Amniotic stem cell (primary cell): Measurements from ENCODE around the gene DCST2.

Experiments
- DNase-seq: peaks from one replicate; lab custom pipeline; 2025; lab: John Stamatoyannopoulos, UW

The DCST2 gene

DNA sequence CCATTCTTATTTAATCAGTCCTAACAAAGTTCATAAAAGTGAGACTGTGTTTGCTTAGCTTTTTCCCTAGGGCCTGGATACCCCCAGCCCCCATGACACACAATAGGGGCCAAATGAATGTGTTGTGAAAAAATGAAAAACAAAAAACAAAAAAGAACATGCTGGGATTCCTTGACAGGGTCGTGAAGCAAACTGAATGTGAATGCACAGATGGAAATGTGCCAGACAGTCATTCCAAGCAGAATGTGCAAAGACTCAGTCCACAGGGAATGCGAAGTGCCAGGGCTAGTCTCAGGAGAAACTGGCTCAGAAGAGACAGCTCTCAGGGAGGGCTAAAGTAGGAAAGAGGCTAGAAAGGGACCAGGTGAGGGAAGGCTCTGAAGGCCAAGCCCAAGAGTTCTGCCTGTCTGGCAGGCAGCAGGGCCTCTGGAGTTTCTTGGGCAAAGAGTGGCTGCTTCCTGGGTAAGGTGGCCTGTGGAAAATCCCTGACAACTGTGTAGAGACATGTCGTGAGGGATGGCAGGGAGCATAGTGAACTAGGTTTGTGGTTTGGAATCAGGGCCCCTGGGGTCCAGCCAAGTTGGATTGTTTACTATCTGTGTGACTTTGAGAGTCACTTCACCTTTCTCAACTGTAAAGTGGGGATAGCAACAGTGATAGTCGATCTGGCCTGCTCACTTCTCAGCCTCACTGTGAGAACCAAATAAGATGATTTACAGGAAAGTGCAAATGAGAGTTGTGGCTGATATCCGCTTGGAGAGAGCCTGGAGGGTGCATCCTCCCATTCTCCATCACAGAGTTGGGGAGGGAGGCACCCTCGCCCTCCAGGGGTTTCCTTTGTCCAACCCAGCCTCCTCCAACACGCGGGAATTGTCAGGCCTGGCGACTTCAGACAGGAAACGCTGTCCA, 16.3 kb upstream of the DCST2 start:
- peak; percentile 7 for DNase-seq

DNA sequence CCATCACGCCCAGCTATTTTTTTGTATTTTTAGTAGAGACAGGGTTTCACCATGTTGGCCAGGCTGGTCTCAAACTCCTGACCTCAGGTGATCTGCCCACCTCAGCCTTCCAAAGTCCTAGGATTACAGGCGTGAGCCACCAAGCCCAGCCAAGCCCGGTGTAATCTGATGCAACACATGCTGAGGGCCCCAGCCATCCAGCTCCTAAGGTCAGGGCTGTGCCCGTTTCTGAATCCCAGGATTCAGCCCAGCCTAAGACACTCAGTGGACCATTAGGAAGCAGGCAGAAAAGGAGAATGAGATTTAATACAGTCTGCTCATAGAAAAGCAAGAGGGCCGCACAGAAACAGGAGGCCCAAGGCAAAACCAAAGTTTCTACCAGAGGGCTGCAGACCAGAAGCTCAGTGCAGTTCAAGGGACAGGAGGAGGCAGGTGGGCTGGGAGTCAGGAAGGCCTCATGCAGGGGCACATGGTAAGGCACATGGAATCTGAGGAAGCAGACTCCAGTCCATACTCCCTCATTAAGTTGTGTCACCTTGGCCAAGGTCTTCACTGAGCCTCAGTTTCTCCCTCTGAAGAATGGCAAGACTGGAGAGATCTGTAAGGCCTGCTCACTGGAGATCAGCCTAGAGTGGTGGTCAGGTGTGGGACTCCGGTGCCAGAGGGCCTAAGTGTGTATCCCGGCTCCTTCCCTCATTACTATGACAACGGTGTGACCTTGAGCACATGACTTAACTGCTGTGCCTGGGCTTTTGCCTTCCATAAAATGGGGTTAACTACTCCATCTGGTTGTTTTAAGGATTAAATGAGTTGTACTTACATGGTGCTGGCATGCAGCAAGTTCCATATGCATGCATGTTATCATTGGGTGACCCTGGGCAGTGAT, 15.1 kb upstream of the DCST2 start:
- no peak for DNase-seq

DNA sequence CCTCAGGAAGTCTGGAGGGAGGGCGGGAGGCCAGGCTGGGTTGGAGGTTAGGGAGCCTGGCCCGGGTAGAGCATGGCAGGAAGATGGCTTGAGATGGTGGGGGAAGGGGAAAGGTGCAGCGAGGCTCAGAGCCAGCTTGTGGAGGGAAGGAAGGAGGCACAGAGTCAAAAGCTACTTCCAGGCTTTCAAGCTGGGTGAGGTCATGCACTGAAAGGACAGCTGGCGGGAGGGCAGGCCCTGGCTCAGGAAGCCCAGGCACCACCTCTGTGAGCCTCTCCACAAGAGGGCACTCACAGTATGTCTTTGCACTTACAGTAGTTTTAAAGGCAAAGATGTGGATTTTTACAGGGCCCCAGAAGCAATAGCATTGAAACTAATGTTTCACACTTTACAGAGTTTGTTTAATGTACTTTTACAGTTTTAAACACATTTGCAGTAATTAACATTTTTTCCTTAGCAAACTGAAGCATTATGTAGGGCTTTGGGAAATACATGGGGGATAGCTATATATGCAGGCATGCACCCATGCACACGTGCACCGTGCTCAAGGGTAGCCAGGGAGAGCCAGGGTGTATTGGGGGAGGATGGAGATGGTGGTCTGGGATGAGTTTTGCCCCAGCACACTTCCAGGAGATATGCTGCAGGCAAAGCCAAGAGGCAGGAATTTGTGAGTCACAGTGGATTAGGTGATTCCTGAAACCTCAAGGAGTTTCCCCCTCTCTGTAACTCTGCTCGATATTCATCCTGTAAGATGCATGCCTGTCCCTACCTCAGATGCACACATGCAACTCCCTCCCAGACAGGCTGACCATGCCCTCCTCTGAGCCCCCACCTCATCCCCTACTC, 11.5 kb upstream of the DCST2 start:
- DNase-seq = peak; percentile 24

DNA sequence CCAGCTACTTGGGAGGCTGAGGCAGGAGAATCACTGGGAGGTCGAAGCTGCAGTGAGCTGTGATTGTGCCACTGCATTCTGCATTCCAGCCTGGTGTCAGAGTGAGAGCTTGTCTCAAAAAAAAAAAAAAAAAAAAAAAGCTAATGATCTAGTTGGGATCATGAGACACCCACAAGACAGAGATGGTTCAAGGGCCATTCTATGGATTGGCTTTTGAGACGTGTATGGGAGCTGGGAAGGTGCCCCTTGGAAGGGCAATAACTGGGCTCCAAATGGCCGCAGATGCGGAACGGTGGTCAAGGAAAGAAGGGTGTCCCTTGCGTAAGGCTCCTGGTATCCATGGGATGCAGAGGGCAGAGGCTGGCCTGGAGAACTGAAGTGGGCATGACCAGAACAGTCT, 10.8 kb upstream of the DCST2 start:
- DNase-seq = no peak

DNA sequence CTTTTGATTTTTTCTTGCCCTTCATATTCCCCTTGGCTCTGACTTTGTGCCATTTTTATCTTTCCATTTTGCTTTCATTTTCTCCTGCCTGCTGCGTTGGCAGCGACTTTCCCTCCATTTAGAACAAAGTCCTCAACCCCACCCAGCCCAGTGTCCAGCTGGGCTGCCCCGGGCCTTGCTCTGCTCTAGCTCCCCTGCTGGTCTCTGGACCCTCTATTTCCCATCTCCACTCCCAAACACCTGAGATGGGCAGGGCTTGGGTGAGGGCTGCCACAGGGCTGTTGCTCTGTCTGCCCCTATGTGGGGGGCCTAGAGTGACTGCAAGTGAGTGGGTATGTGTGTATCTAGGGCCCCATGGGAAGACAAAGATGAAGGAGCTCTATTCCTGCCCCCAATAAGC, 10.2 kb upstream of the DCST2 start:
- no peak for DNase-seq

DNA sequence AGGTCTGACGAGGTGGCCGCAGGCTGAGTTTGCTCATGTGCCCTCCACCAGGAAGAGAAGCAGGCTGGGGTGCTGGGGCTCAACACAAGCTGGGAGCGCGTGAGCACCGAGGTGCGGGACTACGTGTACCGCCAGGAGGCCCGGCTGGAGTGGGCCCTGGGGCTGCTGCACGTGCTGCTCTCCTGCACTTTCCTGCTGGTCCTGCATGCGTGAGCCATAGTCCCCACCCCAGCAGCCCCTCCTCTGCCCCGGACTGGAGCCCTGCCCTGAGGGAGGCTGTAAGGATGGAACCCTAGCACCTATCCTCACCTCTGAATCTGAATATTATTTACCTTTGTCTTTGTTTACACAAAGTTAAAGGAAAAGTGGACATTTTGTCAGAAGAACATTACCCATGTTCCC, 9.7 kb upstream of the DCST2 start:
- DNase-seq = no peak

DNA sequence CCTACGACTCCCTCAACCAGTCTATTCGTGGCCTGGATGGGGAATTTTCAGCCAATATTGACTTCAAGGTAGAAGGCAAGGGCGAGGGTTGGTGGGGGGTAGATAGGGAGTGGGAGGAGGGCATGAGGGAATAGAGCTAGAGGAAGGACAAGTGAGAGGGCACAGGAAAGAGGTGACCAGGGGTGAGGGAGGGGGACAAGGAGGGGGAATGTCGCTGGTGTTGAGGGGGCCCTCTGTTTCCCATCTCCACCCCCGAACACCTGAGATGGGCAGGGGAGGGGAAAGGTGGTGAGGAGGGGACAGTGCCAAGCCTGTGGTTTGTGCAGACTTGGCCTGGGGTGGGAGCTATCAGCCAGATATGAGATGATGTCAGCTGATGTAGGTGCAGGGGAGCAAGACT, 9.2 kb upstream of the DCST2 start:
- no peak for DNase-seq

DNA sequence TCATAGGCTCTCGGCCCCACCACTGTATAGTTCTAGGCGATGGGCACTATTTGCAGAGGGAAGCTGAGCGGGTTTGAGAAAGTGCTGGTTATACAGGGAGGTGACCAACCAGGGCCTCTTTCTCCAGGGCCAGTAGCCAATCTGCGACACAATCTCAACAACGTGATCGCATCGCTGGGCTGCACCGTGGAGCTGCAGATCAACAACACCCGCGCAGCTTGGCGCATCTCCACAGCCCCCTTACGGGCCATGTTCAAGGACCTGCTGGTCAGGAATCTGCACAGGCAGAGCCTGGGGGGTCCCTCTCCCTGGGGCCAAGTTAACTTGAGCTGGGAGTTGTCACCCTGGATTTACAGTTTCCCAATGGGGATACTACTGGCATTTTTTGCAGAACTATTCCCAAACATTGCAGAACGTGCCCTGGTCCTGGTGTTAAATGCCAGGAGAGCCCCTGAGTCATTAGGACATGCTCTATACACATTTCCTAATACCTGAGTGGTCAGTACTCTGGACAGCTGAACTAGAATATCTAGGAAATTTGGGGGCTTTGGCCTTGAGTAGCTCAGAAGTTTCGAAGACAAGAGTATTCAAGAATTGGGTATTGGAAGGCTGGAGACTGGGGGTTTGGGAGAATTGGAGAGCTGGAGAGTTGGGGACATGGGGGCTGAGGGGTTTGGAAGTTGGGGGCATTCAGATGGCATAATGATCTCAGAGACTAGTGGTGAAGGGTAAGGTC, 6.9 kb upstream of the DCST2 start:
- DNase-seq = no peak

DNA sequence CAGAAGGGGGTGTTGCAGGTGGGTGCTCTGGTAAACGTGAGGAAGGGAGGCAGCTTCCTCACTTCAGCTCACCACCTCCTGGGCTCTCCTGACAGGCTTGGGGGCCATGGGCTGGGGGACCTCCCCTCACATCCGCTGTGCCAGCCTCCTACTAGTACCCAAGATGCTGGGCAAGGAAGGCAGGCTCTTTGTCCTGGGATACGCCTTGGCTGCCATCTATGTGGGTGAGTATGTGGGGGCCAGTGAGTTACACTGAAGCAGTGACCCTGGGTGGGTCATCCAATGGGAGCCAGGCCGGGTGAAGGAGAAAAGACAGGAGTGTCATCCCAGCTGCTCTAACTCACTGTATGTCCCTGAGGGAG, 5.7 kb upstream of the DCST2 start:
- no peak for DNase-seq

DNA sequence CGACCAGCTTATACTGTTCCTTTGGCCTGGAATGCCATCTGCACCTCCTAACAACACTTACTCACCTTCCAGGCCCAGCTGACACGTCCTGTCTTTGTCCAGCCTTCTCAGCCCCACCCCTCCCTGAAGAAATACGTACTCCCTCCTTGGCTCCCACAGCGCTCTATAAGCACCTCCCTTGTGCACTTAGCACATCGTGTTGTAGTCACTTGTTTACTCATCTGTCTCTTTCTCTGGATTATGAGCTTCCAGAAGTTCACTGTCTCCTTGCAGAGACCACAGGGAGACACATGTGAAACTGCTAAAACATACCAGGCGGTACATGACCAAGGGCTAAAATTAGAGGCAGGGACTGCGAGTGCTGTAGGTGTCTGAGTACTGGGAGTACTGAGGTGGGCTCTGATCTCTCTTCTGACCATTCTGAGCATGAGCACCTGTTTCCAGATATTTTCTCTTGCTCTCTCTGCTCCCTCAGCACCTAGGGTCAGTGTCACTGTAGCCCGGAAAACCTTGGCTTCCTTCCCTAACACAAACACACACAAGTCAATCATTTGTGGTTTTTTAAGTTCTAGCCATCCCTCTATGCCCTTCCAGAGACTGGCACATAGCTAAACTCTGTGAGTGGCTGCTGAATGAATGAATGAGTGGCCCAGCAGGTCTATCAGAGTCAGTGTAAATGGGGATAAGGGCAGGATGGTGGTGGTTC, 5.2 kb upstream of the DCST2 start:
- no peak for DNase-seq

DNA sequence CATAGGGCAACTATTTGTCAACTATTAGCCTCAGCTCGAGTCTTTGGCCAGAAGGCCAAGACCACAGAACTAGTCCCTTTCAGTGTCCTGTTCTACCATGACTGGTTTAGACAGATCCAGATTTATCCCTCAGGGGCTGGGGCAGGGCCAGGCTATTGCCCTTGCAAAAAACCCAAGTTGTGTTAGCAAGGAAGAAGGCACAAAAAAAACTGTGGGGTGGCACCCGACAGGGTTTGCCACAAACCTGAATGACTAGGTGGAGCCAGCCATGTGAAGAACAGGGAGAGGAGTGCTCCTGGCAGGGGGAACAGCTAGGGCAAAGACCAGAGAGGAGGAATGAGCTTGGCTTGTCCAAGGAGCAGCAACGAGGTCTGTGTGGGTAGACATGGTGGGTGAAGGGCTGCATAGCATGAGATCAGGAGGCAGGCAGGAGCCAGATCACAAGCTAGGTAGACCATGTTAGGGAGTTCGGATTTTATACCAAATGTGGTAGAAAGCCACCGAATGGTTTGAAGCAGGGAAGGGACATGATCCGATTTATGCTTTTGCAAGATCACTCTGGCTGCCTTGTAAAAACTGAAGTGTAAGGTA, 4.4 kb upstream of the DCST2 start:
- no peak for DNase-seq

DNA sequence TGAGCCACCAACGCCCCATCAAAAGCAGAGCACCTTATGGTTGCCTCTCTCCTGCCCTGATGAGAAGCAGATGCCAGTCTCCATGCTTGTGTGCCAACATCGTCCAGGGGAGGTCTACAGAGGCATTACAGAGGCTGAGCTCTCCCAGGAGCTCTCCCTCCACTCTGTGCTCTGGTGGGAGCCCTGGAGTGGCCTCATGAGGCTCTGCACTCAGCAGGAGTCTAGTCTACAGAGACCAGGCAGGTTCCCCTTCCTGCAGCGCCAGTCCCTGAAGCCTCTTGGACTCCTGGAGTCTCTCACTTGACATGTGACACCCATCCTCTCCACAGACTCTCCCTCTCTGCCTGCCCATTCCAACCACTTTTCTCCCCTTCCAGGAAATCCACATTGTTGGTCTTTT, 3.5 kb upstream of the DCST2 start:
- no peak for DNase-seq

DNA sequence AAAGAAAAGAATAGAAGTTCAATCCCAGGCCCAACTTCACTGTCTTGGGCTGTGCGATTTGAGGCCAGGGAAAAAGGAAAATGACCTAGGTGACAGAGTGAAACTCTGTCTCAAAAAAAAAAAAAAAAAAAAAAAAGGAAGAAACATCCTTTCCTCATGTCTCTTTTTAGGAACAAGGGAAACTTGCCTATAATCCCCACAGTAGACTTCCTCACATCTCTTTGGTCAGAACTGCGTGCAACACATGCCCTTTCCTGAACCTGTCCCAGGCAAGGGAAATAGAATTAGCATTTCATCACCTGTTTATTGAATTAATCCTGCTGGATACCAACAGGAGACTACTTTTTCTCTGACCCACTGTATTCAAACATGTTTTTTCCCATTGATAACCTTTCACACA, 2.4 kb upstream of the DCST2 start:
- DNase-seq = no peak

DNA sequence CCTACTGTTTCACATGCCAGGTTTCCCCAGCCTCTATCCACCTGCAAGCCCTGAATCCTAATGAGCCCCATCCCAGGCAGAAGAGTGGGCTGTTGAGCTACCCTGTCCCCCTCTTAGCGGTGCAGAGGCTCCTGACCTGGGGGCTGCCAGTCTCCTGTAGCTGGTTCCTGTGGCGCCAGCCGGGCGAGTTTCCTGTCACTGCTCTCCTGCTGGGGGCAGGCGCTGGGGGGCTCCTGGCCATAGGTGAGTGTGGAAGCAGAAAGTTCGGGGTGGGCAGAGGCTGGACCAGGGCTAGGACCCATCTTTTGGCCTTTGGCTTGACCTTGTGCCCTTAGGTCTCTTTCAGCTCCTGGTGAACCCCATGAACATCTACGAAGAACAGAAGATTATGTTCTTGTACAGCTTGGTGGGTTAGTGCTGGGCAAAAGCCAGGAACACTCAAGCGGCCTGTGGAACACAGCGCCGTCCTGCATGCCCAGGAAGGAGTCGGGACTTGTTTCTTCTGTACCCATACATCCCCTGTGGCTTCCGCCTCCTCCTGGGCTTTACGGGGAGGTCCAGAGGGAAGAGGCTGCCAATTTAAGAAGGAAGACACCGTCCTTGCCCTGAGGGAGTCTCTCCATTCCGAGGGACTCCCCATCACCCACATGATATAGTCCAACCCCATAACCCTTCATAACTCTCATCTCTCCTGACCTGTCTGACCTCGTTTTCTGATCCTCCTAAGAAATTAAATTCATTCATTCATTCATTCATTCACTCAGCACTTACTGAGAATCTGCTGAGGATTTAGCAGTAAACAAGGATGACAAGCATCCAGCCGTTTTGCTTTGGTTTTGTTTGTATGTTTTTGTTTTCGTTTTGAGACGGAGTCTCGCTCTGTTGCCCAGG, 982 bp upstream of the DCST2 start:
- no peak for DNase-seq

DNA sequence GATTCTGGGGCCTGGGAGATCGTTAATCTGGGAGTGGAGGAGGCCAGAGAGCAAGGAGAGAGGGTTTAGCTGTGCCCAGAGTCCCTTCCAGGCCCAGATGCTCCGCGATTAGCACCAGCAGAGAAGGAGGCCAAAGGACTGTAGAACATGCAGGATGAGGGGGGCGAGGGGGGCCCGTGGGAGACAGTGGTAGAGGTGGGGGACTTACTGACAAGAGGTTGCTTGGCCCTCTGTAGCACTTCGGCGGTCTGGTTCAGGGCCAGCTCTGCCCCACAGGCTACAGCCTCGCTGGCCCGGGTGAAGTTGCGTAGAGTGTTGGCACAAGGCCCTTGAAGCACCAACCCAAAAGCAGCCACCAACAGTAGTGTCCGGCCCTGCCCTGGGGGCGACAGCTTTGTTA, 695 bp downstream of the DCST2 start:
- DNase-seq = no peak

DNA sequence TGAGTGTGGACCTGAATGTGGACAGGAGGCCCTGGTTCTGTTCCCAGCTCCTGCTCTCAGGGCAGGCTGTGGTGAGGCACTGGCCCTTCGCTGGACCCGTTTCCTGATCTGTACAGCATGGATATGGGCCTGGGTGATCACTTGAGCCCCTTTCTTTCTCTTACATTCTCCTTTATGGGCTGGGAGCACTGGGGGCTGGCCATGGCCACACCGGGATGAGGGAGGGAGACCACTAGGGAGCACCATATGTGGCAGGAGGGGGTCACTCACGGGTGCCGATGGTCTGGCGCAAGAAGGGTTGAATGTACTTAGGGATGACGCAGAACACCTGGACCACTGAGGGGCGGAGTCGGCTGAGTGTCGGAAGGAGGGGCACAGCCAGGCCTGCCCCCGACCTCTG, 2.7 kb downstream of the DCST2 start:
- no peak for DNase-seq

DNA sequence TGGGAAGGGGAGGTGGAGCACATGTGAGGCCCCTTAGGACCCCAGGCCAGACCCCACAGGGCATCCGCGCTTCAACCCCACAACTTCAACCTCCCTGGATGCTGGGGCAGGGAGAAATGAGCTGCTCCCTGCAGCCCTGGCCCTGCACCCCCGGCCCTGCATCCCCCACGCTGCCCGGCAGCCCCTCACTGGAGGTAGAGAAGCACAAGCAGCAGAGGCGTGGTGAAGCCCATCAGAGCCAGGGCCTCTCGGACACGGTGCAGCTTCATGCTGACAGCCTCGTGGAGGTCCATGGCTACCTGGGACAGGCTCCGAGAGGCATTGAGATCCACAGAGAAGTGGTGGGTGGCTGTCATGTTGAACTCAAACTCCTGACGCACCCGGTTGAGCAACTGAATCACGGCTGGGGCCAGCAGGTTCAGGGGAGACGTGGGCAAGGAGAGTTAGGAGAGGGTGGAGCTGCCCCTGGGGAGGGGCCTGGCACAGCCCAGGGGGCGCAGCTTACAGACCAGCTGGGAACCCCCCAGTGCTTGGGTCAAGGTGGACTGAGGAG, 3.3 kb downstream of the DCST2 start:
- no peak for DNase-seq

DNA sequence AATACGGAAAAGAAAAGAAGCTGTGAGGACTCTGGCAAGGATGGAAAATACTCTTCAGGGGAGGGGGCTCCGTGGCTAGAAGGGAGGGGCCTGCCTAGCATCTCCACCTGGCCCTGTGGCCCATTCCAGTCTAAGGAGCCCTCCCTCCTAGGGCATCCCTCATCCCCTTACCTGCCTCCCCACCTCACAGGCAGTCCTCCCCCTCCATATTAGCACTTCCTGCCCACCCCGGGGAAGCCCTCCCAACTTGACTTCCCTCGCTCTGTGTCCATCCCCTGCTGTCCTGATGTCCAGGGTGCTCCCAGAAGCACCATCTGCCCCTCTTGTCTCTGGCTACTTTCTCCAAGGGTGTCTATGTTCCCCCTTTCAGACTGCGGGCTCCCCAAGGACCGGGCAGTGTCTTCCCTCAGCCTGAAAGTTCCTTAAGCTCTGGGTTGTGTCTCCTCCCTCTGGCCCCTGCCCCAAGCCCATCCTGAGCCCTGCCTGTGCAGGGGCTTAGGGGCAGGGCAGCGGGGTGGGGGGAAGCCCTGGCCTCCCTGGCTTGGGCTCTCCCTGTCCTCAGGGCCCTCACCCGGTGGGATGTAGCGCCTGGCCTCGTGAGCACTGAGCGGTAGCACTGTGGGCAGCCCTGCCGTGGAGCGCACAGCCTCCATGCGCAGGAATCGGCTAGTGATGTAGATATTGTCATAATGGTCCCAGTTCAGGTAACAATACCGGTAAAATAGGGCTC, 3.9 kb downstream of the DCST2 start:
- no peak for DNase-seq

DNA sequence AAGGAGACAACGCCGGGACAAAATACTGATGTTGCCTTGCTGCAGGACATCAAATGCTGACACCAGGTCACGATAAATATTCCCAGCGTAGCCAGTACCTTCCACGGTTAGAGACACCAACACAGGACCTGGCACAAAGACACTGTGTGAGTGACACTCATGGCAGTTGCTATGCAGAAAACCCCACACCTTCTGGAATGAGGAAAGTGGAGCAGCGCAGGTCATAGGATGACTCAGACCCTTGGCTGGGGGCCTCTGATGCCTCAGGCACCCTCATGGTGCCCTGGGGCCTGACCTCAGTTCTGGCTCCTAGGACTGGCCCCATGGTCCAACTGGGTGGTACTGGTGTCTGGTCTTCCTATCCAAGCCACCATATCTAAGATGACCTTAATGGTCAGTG, 7.0 kb downstream of the DCST2 start:
- no peak for DNase-seq
